ENCODE data around the gene METTL15.
"Not testable (repeated sequence)": the region's sequence is repeated elsewhere in the genome, so short reads cannot be mapped to it uniquely, and the experiment has no call there.

The METTL15 gene

GRCh38 chr11:28110821-28111200 is 2.6 kb downstream of the METTL15 start:
- DNase-seq: no peak

GRCh38 chr11:28114116-28114515 is 5.9 kb downstream of the METTL15 start:
- no peak for DNase-seq

GRCh38 chr11:28114731-28115130 is 6.5 kb downstream of the METTL15 start:
- no peak for DNase-seq

- no peak for DNase-seq
Observed at GRCh38 chr11:28117712-28118111, 9.5 kb downstream of the METTL15 start.

GRCh38 chr11:28123151-28123581 is 15.0 kb downstream of the METTL15 start:
- no peak for DNase-seq

GRCh38 chr11:28132548-28132947 is 24.4 kb downstream of the METTL15 start:
- no peak for DNase-seq

GRCh38 chr11:28133146-28133545 is 25.0 kb downstream of the METTL15 start:
- no peak for DNase-seq

- not testable (repeated sequence) for DNase-seq
Observed at GRCh38 chr11:28136157-28136556, 28.0 kb downstream of the METTL15 start.

- DNase-seq: no peak
Observed at GRCh38 chr11:28137366-28137765, 29.2 kb downstream of the METTL15 start.

- no peak for DNase-seq
Observed at GRCh38 chr11:28137832-28138231, 29.6 kb downstream of the METTL15 start.

- DNase-seq: no peak
Observed at GRCh38 chr11:28139841-28140415, 31.7 kb downstream of the METTL15 start.

- DNase-seq: no peak
Observed at GRCh38 chr11:28140689-28141455, 32.7 kb downstream of the METTL15 start.

GRCh38 chr11:28142724-28143123 is 34.5 kb downstream of the METTL15 start:
- DNase-seq: no peak

- DNase-seq: no peak
Observed at GRCh38 chr11:28144808-28145207, 36.6 kb downstream of the METTL15 start.

GRCh38 chr11:28146123-28146751 is 38.0 kb downstream of the METTL15 start:
- DNase-seq: no peak

- DNase-seq: no peak
Observed at GRCh38 chr11:28152743-28153142, 44.6 kb downstream of the METTL15 start.

GRCh38 chr11:28153586-28153985 is 45.4 kb downstream of the METTL15 start:
- no peak for DNase-seq

- DNase-seq: no peak
Observed at GRCh38 chr11:28168718-28169117, 60.5 kb downstream of the METTL15 start.

- no peak for DNase-seq
Observed at GRCh38 chr11:28169816-28170215, 61.6 kb downstream of the METTL15 start.

GRCh38 chr11:28170759-28171158 is 62.6 kb downstream of the METTL15 start:
- DNase-seq: no peak

GRCh38 chr11:28176351-28176750 is 68.2 kb downstream of the METTL15 start:
- no peak for DNase-seq

- DNase-seq: no peak
Observed at GRCh38 chr11:28195449-28195848, 87.3 kb downstream of the METTL15 start.

GRCh38 chr11:28209906-28210305 is 101.7 kb downstream of the METTL15 start:
- no peak for DNase-seq

GRCh38 chr11:28222063-28222462 is 113.9 kb downstream of the METTL15 start:
- not testable (repeated sequence) for DNase-seq

All from islet precursor cell (in vitro differentiated cells).